Stimulated activated CD8-positive, alpha-beta memory T cell treated with anti-CD3 and anti-CD28 coated beads, Interleukin-15, amount 100 ng/mL, for 48 hours (primary cell): ENCODE results near the gene UGT8.

ENCODE experiments used
- DNase-seq, 2 donors: peaks; one replicate each; pipeline ENCODE4 v3.0.0-alpha.2; 2020; ENCODE audit warnings: low read depth in 2 of 2

Gene UGT8

DNA sequence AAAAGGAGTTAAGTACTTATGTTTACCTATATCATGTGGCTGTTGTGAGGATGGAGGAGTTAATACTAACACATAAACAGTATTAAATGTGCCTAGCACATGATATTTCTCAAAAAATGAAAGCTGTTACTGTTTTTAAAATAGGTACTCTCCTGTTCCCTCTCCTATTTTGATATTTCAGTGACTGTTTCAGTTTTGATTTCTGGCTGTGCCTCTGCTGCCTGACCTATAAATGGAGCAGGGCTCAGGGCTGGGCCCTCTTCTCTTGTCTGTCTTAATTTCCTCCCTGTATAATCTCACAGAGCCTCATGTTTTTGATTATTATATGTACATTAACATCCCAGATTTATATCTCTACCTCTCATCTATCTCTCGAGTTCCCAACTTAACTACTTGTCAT lies 93.3 kb downstream of the UGT8 start:
- DNase-seq = no peak

DNA sequence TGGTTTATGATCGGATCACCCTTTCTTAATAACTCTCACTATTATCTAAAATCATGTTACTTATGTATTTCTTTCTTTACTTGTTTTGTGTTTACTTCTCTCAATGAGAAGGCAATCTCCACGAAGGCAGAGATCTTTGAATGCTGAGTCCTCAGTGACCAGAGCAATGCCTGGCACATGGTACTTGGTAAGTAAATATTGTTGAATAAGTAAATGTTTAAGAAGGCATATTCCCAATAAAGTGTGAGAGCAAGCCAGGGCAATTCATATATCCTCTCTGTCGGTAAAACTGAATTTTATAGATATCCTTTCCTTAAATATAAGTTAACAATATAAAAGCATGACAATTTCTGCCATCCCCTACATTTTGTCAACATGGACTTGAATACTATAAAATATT lies 94.4 kb downstream of the UGT8 start:
- no peak for DNase-seq

DNA sequence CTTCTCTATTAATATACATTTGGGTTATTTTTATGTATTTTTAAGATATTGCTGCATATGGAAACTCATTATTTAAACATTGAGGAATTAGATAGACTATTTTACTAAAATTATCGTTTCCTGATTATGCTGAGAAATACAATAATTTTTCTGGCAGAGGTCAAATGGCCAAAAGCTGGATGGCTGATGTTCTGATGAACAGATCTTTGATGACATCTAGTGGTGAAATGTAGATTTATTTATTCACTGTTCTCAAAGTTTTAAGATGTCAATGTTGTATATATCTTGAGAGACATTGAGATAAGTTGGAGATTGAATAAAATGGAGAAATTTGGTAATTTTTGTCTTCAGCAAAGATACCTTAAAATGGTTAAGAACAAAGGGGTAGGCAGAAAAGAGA lies 96.2 kb downstream of the UGT8 start:
- DNase-seq = no peak

DNA sequence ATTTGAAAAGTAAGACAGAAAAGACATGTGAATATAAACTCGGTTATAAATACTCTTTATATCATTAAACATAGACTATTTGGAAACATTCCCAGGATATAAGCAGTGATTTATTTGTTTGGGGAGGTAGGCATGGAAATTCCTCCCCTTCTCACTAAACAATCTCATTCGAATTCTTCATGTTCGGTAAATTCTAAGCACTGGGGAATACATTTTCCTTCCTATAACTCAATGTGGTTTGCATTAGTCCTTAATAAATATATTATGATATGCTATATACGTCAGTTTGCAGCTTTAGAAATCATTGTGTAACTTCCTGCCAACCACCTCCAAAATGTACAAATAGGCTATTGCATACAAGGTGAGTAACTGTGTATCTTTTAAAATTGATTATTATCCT lies 99.6 kb downstream of the UGT8 start:
- no peak for DNase-seq

DNA sequence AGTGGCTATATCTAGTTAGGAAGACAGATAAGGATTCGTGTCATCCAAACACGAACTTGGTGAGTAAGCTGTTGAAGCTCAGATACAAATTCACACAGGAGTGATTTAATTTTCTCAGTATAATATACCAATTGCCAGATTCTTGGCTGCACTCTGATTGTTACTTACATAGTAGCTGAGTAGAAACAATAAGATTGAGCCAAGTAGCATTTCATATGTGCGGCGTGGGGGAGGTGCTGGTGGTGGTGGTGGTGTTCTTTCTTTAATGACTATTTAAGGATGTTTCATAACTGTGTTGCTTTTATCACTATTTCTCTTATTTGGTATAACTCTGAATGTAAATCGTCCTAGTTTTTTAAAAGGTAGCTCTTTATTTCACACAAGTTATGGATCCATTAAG lies 102.9 kb downstream of the UGT8 start:
- no peak for DNase-seq

DNA sequence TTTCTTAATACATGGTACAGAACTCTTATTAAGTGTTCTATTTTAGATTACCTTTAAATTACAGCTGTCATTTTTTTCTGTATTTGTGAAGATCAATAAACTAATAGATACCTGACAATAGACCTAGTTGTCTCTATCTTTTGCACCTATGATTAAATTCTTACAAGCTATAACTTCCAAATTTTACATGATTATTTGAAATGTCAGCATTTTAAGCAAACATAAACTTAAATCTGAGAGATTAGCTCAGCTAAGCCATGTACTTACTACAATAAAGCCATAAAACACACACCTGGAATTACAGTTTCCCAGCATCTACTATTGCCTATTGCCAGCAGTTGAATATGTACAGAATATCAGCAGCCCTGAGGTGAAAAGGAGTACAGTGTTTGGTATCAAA lies 118.8 kb downstream of the UGT8 start:
- DNase-seq = no peak

DNA sequence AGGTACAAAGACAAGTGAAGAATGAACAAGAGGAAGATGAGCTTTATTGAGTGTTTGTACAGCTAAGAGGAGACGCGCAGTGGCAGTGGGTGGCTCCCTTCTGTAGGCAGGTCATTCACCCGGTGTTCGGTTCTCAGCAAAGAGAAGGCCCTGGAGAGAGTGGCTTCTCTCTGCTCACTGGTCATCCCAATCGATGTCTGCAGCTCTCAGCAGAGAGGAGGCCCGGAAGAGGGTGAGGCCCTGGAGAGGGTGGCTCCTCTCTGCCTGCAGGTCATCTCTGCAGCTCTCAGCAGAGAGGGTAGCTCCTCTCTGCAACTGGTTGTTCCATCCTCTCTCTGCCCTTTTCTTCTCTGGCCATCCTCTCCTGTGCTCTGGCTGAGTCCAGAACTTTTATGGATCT lies 126.5 kb downstream of the UGT8 start:
- DNase-seq = no peak

DNA sequence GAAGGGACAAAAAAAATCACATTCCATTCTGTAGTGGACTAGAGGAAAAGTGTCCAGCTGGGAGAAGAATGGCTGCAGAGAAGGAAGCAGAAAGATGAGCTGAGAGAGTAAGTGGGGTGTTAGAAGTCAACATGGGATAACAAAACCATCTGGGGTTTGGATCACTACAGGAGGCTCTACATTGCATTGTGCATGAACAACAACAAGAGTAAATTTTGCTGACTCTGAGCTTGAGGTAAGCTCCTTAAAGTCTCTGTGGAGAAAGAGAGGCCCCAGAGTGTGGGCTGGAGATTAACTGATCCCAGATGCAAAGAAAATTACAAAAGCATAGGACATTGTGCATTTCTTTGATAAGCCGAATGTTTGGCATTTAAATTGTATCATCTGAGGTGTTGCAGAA lies 128.9 kb downstream of the UGT8 start:
- DNase-seq = no peak
